Liver (tissue), 9 donors: ENCODE results near the gene CLK3. TPM values are rescaled to one million over a fixed set of nuclear protein-coding genes. Genes with fewer than 3 reads are reported as not detected.

Experiments used
- DNase-seq: peaks from one replicate; pipeline ENCODE4 v3.0.0-alpha.2; 2017; ENCODE audit warnings: low spot score
- H3K27ac ChIP-seq, 2 donors: one replicate each; pipeline ENCODE4 v1.7.0; 2013; ENCODE audit warnings: inconsistent platforms in 2 of 2, low read length in 2 of 2, control low read depth in 1 of 2, low read depth in 1 of 2, mild to moderate bottlenecking in 1 of 2
- H3K27me3 ChIP-seq, 4 donors: one replicate each; pipeline versions ENCODE4 v1.6.1 to v1.7.0; 2013; ENCODE audit warnings: low read length in 3 of 4, inconsistent platforms in 1 of 4, mild to moderate bottlenecking in 1 of 4, moderate library complexity in 1 of 4; ENCODE audit not compliant: control insufficient read depth in 4 of 4, insufficient read depth in 4 of 4
- H3K36me3 ChIP-seq, 4 donors: one replicate each; pipeline versions ENCODE4 v1.6.1 to v1.7.0; 2013; ENCODE audit warnings: low read length in 3 of 4, mild to moderate bottlenecking in 3 of 4, low read depth in 1 of 4, moderate library complexity in 1 of 4; ENCODE audit not compliant: control insufficient read depth in 4 of 4, insufficient read depth in 3 of 4
- H3K4me1 ChIP-seq, 4 donors: one replicate each; pipeline versions ENCODE4 v1.6.1 to v1.7.0; 2013; ENCODE audit warnings: low read length in 3 of 4, mild to moderate bottlenecking in 3 of 4, moderate library complexity in 1 of 4; ENCODE audit not compliant: control insufficient read depth in 4 of 4, insufficient read depth in 4 of 4
- H3K4me3 ChIP-seq, 3 donors: one replicate each; pipeline versions ENCODE4 v1.6.1 to v1.7.0; 2013; ENCODE audit warnings: low read length in 3 of 3, control low read depth in 1 of 3, low read depth in 1 of 3, mild to moderate bottlenecking in 1 of 3
- H3K9ac ChIP-seq, 2 donors: one replicate each; pipeline ENCODE4 v1.7.0; 2013; ENCODE audit warnings: low read length in 2 of 2, mild to moderate bottlenecking in 2 of 2, moderate library complexity in 2 of 2, control low read depth in 1 of 2, low read depth in 1 of 2
- H3K9me3 ChIP-seq, 4 donors: one replicate each; pipeline versions ENCODE4 v1.6.1 to v1.7.0; 2013; ENCODE audit warnings: low read length in 3 of 4; ENCODE audit not compliant: control insufficient read depth in 4 of 4
- ATF3 ChIP-seq: IDR thresholded peaks from 2 replicates; pipeline ENCODE4 v1.6.1; 2016; ENCODE audit warnings: antibody characterized with exemption
- CTCF ChIP-seq: fragments of 150-350 bp; IDR thresholded peaks from 2 replicates; pipeline ENCODE4 v1.5.1; 2017; ENCODE audit warnings: improper control_type of control experiment, low read depth, low read length; ENCODE audit not compliant: missing input control
- EGR1 ChIP-seq, 2 donors: IDR thresholded peaks; 2 replicates each; pipeline ENCODE4 v1.6.1; 2016 to 2018; ENCODE audit warnings: antibody characterized with exemption in 2 of 2, low read depth in 2 of 2
- FOXA1 ChIP-seq: IDR thresholded peaks from 2 replicates; pipeline ENCODE4 v1.6.1; 2016; ENCODE audit warnings: antibody characterized with exemption
- FOXA2 ChIP-seq: IDR thresholded peaks from 2 replicates; pipeline ENCODE4 v1.6.1; 2016; ENCODE audit warnings: antibody characterized with exemption
- GABPA ChIP-seq, 2 donors: IDR thresholded peaks in 1 of 2; conservative IDR thresholded peaks in 1 of 2; 2 replicates each; pipeline ENCODE4 v1.6.1; 2016; ENCODE audit warnings: antibody characterized with exemption in 2 of 2, mild to moderate bottlenecking in 1 of 2, moderate library complexity in 1 of 2
- HNF4A ChIP-seq, 2 donors: conservative IDR thresholded peaks; 2 replicates each; pipeline ENCODE4 v1.6.1; 2016; ENCODE audit warnings: antibody characterized with exemption in 2 of 2, mild to moderate bottlenecking in 2 of 2
- HNF4G ChIP-seq: IDR thresholded peaks from 2 replicates; pipeline ENCODE4 v1.6.1; 2016; ENCODE audit warnings: antibody characterized with exemption
- JUND ChIP-seq, 2 donors: IDR thresholded peaks; 2 replicates each; pipeline ENCODE4 v1.6.1; 2016; ENCODE audit warnings: antibody characterized with exemption in 2 of 2
- MAX ChIP-seq: IDR thresholded peaks from 2 replicates; pipeline ENCODE4 v1.6.1; 2016; ENCODE audit warnings: antibody characterized with exemption
- NR2F2 ChIP-seq: IDR thresholded peaks from 2 replicates; pipeline ENCODE4 v1.6.1; 2016; ENCODE audit warnings: antibody characterized with exemption
- RAD21 ChIP-seq, 2 donors: IDR thresholded peaks; 2 replicates each; pipeline ENCODE4 v1.6.1; 2016; ENCODE audit warnings: antibody characterized with exemption in 2 of 2, mild to moderate bottlenecking in 2 of 2
- REST ChIP-seq: IDR thresholded peaks from 2 replicates; pipeline ENCODE4 v1.6.1; 2016; ENCODE audit warnings: antibody characterized with exemption, mild to moderate bottlenecking
- RXRA ChIP-seq, 2 donors: IDR thresholded peaks; 2 replicates each; pipeline ENCODE4 v1.6.1; 2017 to 2018; ENCODE audit warnings: antibody characterized with exemption in 2 of 2, mild to moderate bottlenecking in 1 of 2
- SP1 ChIP-seq: IDR thresholded peaks from 2 replicates; pipeline ENCODE4 v1.6.1; 2018; ENCODE audit warnings: antibody characterized with exemption, mild to moderate bottlenecking
- TAF1 ChIP-seq: conservative IDR thresholded peaks from 2 replicates; pipeline ENCODE4 v1.6.1; 2016; ENCODE audit warnings: antibody characterized with exemption, mild to moderate bottlenecking
- YY1 ChIP-seq: IDR thresholded peaks from 2 replicates; pipeline ENCODE4 v1.6.1; 2016; ENCODE audit warnings: antibody characterized with exemption, mild to moderate bottlenecking
- ZBTB33 ChIP-seq: IDR thresholded peaks from 2 replicates; pipeline ENCODE4 v1.6.1; 2016; ENCODE audit warnings: antibody characterized with exemption
- WGBS: extraction: QIAGEN DNeasy Blood & Tissue Kit; methylation state at CpG from one replicate; pipeline ENCODE4 v1.1.7; 2013; 5-methylcytosine and 5-hydroxymethylcytosine counted together
- polyA plus RNA-seq, 2 donors: library from polyadenylated mRNA; stranded (reverse) in 1 of 2; unstranded in 1 of 2; fragments of 200-250 nt in 1 of 2; fragments of >200 nt in 1 of 2; fragmentation: Nextera tagmentation in 1 of 2; extraction: Ambion mirVana in 1 of 2; gene quantifications; one replicate each; pipeline versions ENCODE4 v1.2.1 to v1.2.3, GENCODE V29; 2013 to 2015
- total RNA-seq, 2 donors: library from RNA; depleted of rRNA; stranded (reverse); fragments of >200 nt; gene quantifications; one replicate each; pipeline ENCODE4 v1.2.3, GENCODE V29; 2014
- donor health status: healthy.
- donor health status: healthy.
- donor health status: healthy.
- donor health status: healthy.
- donor health status: healthy.

Gene CLK3
- 10 to 100 TPM; 35.1 to 66.8 TPM for total RNA-seq
- 10 to 100 TPM; 20.1 to 21.8 TPM for polyA plus RNA-seq

GRCh38 chr15:74615508-74616365, at the start of gene CLK3:
TSS of gene CLK3 (plus strand) at chr15:74615836. CDS start at chr15:74619197, 3,361 bp downstream.
- Histone ChIP-seq H3K27ac (peak within 1 kb of the TSS; percentile 92 to 95), H3K36me3 (peaks cover 4 to 17% (median 8%) of the 10 kb centered on the region in 4 donors), H3K4me1 (peaks cover 9 to 43% (median 35%) of the 10 kb centered on the region in 4 donors), H3K9ac (peak within 1 kb of the TSS; percentile 78 to 95), H3K4me3 (peak within 1 kb of the TSS; percentile 76 to 96 (median 94)), H3K27me3 (no peaks in the 10 kb centered on the region), H3K9me3 (no peaks in the 10 kb centered on the region)
- under 1% methylated on average over 91 of the region's 91 CpGs for WGBS
- TF ChIP-seq SP1, result no peak
- TF ChIP-seq RAD21 (IDR thresholded peaks at IDR 0.05), result no peak
- TF ChIP-seq TAF1, result no peak
- TF ChIP-seq CTCF, result no peak
- no peak for TF ChIP-seq JUND (IDR thresholded peaks at IDR 0.05)
- no peak for TF ChIP-seq ZBTB33
- peak; percentile 31 to 78 for TF ChIP-seq HNF4A (conservative IDR thresholded peaks at IDR 0.05)
- no peak for TF ChIP-seq FOXA1
- no peak for TF ChIP-seq EGR1 (IDR thresholded peaks at IDR 0.05; ENCODE audit: low read depth in 2 of 2)
- TF ChIP-seq RXRA (IDR thresholded peaks at IDR 0.05), result peak in 1 of 2 donors; percentile 48
- no peak for TF ChIP-seq REST
- TF ChIP-seq YY1, result no peak
- no peak for TF ChIP-seq HNF4G
- TF ChIP-seq FOXA2, result no peak
- TF ChIP-seq ATF3, result no peak
- TF ChIP-seq MAX, result no peak
- TF ChIP-seq NR2F2, result peak; percentile 66
- peak in 1 of 2 donors; percentile 87 for TF ChIP-seq GABPA (IDR thresholded peaks at IDR 0.05 in 1 of 2, conservative IDR thresholded peaks at IDR 0.05 in 1 of 2)
- DNase-seq, result peak; percentile 96
